ENCODE measurements around the gene ARF3. TPM values are rescaled to one million over a fixed set of nuclear protein-coding genes. Genes with fewer than 3 reads are reported as not detected.

Gene ARF3
- total and polyA plus RNA-seq, 9 of the 15 experiments (the other 6 are each of a cell fraction or from before 2014, with no cell fraction given), result 5.9 to 170 (median 64.4) TPM

- TF ChIP-seq PHB (CRISPR knock-in tag; IDR thresholded peaks at IDR 0.05), result no peak
- no peak for TF ChIP-seq MYNN (IDR thresholded peaks at IDR 0.05)
- no peak for TF ChIP-seq MYNN (CRISPR knock-in tag; IDR thresholded peaks at IDR 0.05)
- no peak for TF ChIP-seq RHOXF2B (CRISPR knock-in tag; conservative IDR thresholded peaks at IDR 0.05)
- no peak for TF ChIP-seq ZNF57 (CRISPR knock-in tag; IDR thresholded peaks at IDR 0.05)
- no peak for TF ChIP-seq MBD2 (IDR thresholded peaks at IDR 0.05; ENCODE audit: borderline replicate concordance, low read depth)
- TF ChIP-seq FOXA3 (CRISPR knock-in tag; conservative IDR thresholded peaks at IDR 0.05 in 1 of 2, IDR thresholded peaks at IDR 0.05 in 1 of 2), result no peak
- TF ChIP-seq ZNF778 (CRISPR knock-in tag; IDR thresholded peaks at IDR 0.05), result no peak
- no peak for TF ChIP-seq ARID3B (CRISPR knock-in tag; IDR thresholded peaks at IDR 0.05; ENCODE audit: borderline replicate concordance)
- no peak for TF ChIP-seq TEAD4 (IDR thresholded peaks at IDR 0.05; ENCODE audit: low read length)
- TF ChIP-seq TEAD4 (CRISPR knock-in tag; IDR thresholded peaks at IDR 0.05; ENCODE audit: borderline replicate concordance), result no peak
- no peak for TF ChIP-seq ZNF766 (CRISPR knock-in tag; conservative IDR thresholded peaks at IDR 0.05)
- Histone ChIP-seq H3K79me2 (ENCODE audit: control insufficient read depth, insufficient read depth, low read length) (peaks cover 16% of the 10 kb centered on the region; the same call in 2 of the 3 replicates), H3K36me3 (ENCODE audit: control insufficient read depth, insufficient read depth, low read length) (peaks cover 45% of the 10 kb centered on the region), H3K9me3 (replicated peaks; ENCODE audit: control insufficient read depth, insufficient read depth, low read depth, low read length) (no peaks in the 10 kb centered on the region), H2AFZ (ENCODE audit: low read depth, low read length) (no peak overlapping the region), H3K4me2 (ENCODE audit: insufficient read depth, low read length) (peak overlapping the region; percentile 69; the same call in 1 of the 2 replicates), H3K27me3 (ENCODE audit: control insufficient read depth in 2 of 2, insufficient read depth in 2 of 2, low read length in 2 of 2) (no peaks in the 10 kb centered on the region), H4K20me1 (replicated peaks; ENCODE audit: control insufficient read depth, insufficient read depth, low read length) (no peaks in the 10 kb centered on the region), H3K4me1 (replicated peaks in 1 of 2; ENCODE audit: control insufficient read depth in 2 of 2, insufficient read depth in 2 of 2, low read length in 2 of 2) (peaks cover 13 to 41% of the 10 kb centered on the region in 2 experiments), H3K9me1 (ENCODE audit: control insufficient read depth, insufficient read depth, low read length) (no peaks in the 10 kb centered on the region), H3K9ac (ENCODE audit: insufficient read depth in 1 of 2, low read depth in 2 of 2, low read length in 2 of 2) (no peak overlapping the region; a peak in 1 of 4 replicates), H3K27ac (ENCODE audit: extremely low read depth, low read depth, low read length) (no peak overlapping the region), H3K4me3 (no peak overlapping the region; the same call in 1 of the 2 replicates)
- FAIRE-seq (no peak), ATAC-seq (no peak), DNase-seq (ENCODE audit: extremely low read depth in 1 of 4, low spot score in 3 of 4) (no peak)
- WGBS (ENCODE audit: insufficient coverage, low coverage, missing lambda C conversion rate), result 63% methylated on average over 2 of the region's 2 CpGs
- POLR2A ChIA-PET, result interaction anchor here (1.2 to 9.5 kb wide), 4 partner anchors 11 to 29 kb away, joined by 4 to 78 read pairs (median 11); partner anchors contain the start of gene PRKAG1
- CTCF ChIA-PET (ENCODE audit: low intra/inter-chr PET ratio), result no interaction called here
- BruUV-seq (replicated peaks), result no TSS peak
- in situ Hi-C loops (cut with MboI), result no loop called here
- intact Hi-C loops (cut with micrococcal nuclease), result no loop called here
Measured at GRCh38 chr12:49000346-49000745, 43.1 kb upstream of the ARF3 start.

Data from K562 (cell line).